SK-N-SH (cell line): ENCODE results near the gene LINGO3. TPM values are rescaled to one million over a fixed set of nuclear protein-coding genes. Genes with fewer than 3 reads are reported as not detected.

Experiments used
- CTCF ChIA-PET: fragments of 300-600, 350-600 bp; formaldehyde crosslinking; extraction: SDS; loops from one replicate; lab custom pipeline; 2021; lab: Yijun Ruan, JAX
- POLR2A ChIA-PET: fragments of 350-600 bp; sonication (Branson Sonifier 250); formaldehyde crosslinking; extraction: SDS; loops from one replicate; lab custom pipeline; 2020; ENCODE audit warnings: antibody characterized with exemption, inconsistent platforms; lab: Yijun Ruan, JAX
- DNase-seq: peaks from one replicate; pipeline ENCODE4 v3.0.0; 2012
- H2AFZ ChIP-seq: fragments of 200-600 bp; sonication (generic); 2 replicates; pipeline ENCODE4 v1.8.1; 2016; ENCODE audit warnings: antibody characterized with exemption, mild to moderate bottlenecking, low read depth
- H3F3A ChIP-seq: fragments of 200-600 bp; sonication (generic); replicated peaks from 2 replicates; pipeline ENCODE3; 2016; ENCODE audit warnings: antibody characterized with exemption, mild to moderate bottlenecking; ENCODE audit not compliant: insufficient read depth
- H3K27ac ChIP-seq, 2 experiments: fragments of 200-500 bp in 1 of 2; fragments of 200-600 bp in 1 of 2; sonication (Bioruptor generic) in 1 of 2; sonication (generic), shearing (Covaris generic) in 1 of 2; 2 replicates each; pipeline versions ENCODE4 v1.5.1 to v1.6.1; 2014 to 2016; ENCODE audit warnings: low read depth in 2 of 2, inconsistent platforms in 1 of 2, low read length in 1 of 2, mild to moderate bottlenecking in 1 of 2, mixed read lengths in 1 of 2
- H3K27me3 ChIP-seq: fragments of 200-600 bp; sonication (generic), shearing (Covaris generic); 2 replicates; pipeline ENCODE4 v1.6.1; 2016; ENCODE audit warnings: mixed run types; ENCODE audit not compliant: insufficient read depth
- H3K36me3 ChIP-seq, 2 experiments: fragments of 200-500 bp in 1 of 2; fragments of 200-600 bp in 1 of 2; sonication (Bioruptor generic) in 1 of 2; sonication (generic) in 1 of 2; replicated peaks in 1 of 2; 2 replicates each; pipeline versions ENCODE3 to v1.5.1; 2014 to 2016; ENCODE audit warnings: low read length in 1 of 2, mild to moderate bottlenecking in 1 of 2; ENCODE audit not compliant: insufficient read depth in 2 of 2, control insufficient read depth in 1 of 2
- H3K4me1 ChIP-seq, 2 experiments: fragments of 200-500 bp in 1 of 2; fragments of 200-600 bp in 1 of 2; sonication (Bioruptor generic) in 1 of 2; sonication (generic), shearing (Covaris generic) in 1 of 2; 2 replicates each; pipeline versions ENCODE4 v1.5.1 to v1.6.1; 2014 to 2016; ENCODE audit warnings: low read depth in 1 of 2, low read length in 1 of 2, mixed run types in 1 of 2; ENCODE audit not compliant: insufficient read depth in 2 of 2, control insufficient read depth in 1 of 2
- H3K4me2 ChIP-seq: fragments of 200-600 bp; sonication (generic), shearing (Covaris generic); 2 replicates; pipeline ENCODE4 v1.6.1; 2017; ENCODE audit warnings: mixed run types
- H3K4me3 ChIP-seq, 2 experiments: fragments of 200-500 bp in 1 of 2; fragments of 200-600 bp in 1 of 2; sonication (Bioruptor generic) in 1 of 2; sonication (generic), shearing (Covaris generic) in 1 of 2; 2 replicates each; pipeline versions ENCODE4 v1.5.1 to v1.8.1; 2014 to 2016; ENCODE audit warnings: low read depth in 2 of 2, inconsistent platforms in 1 of 2, low read length in 1 of 2, mild to moderate bottlenecking in 1 of 2, mixed read lengths in 1 of 2, moderate library complexity in 1 of 2
- H3K79me2 ChIP-seq: fragments of 200-600 bp; sonication (generic); 2 replicates; pipeline ENCODE4 v1.8.1; 2017; ENCODE audit warnings: mild to moderate bottlenecking; ENCODE audit not compliant: insufficient read depth
- H3K9ac ChIP-seq: fragments of 200-600 bp; sonication (generic); 2 replicates; pipeline ENCODE4 v1.6.1; 2017; ENCODE audit warnings: mixed run types
- H3K9me2 ChIP-seq: fragments of 200-600 bp; sonication (generic); 2 replicates; pipeline ENCODE4 v1.6.1; 2017; ENCODE audit warnings: mixed run types
- H3K9me3 ChIP-seq: fragments of 200-600 bp; sonication (generic); 2 replicates; pipeline ENCODE4 v1.6.1; 2017; ENCODE audit warnings: mixed run types, mild to moderate bottlenecking, moderate library complexity
- H4K20me1 ChIP-seq: fragments of 200-600 bp; sonication (generic); 2 replicates; pipeline ENCODE4 v1.6.1; 2017; ENCODE audit warnings: mild to moderate bottlenecking, mixed run types; ENCODE audit not compliant: insufficient read depth
- CHD2 ChIP-seq: fragments of 150-350 bp; IDR thresholded peaks from 2 replicates; pipeline ENCODE4 v1.6.1; 2018; ENCODE audit warnings: low read length; ENCODE audit not compliant: partially characterized antibody
- EP300 ChIP-seq, 2 experiments: IDR thresholded peaks; 2 replicates each; pipeline versions ENCODE4 v1.4.0 to v1.6.1; 2012; ENCODE audit warnings: borderline replicate concordance in 1 of 2, low read depth in 1 of 2, low read length in 1 of 2
- FOSL2 ChIP-seq: IDR thresholded peaks from 2 replicates; pipeline ENCODE4 v1.4.0; 2012; ENCODE audit warnings: low read depth, mild to moderate bottlenecking, moderate library complexity, borderline replicate concordance
- FOXM1 ChIP-seq: IDR thresholded peaks from 2 replicates; pipeline ENCODE4 v1.4.0; 2012; ENCODE audit warnings: low read depth, mild to moderate bottlenecking
- IRF3 ChIP-seq: fragments of 150-350 bp; IDR thresholded peaks from 2 replicates; pipeline ENCODE4 v1.6.1; 2016; ENCODE audit warnings: mild to moderate bottlenecking, low read depth, low read length
- MAX ChIP-seq: IDR thresholded peaks from 2 replicates; pipeline ENCODE4 v1.4.0; 2012; ENCODE audit warnings: low read depth
- MXI1 ChIP-seq: IDR thresholded peaks from 2 replicates; pipeline ENCODE4 v1.6.1; 2012; ENCODE audit warnings: mild to moderate bottlenecking, low read depth, low read length, improper control_type of control experiment
- NFIC ChIP-seq: IDR thresholded peaks from 2 replicates; pipeline ENCODE4 v1.4.0; 2012; ENCODE audit warnings: borderline replicate concordance
- NRF1 ChIP-seq: IDR thresholded peaks from 2 replicates; pipeline ENCODE4 v1.6.1; 2012; ENCODE audit warnings: low read depth, mild to moderate bottlenecking, low read length
- POLR2AphosphoS5 ChIP-seq: IDR thresholded peaks from 2 replicates; pipeline ENCODE4 v1.6.1; 2012; ENCODE audit warnings: low read depth, low read length
- RAD21 ChIP-seq: IDR thresholded peaks from 2 replicates; pipeline ENCODE4 v1.6.1; 2012; ENCODE audit warnings: mild to moderate bottlenecking, low read length
- RCOR1 ChIP-seq: fragments of 150-350 bp; IDR thresholded peaks from 2 replicates; pipeline ENCODE4 v1.6.1; 2017; ENCODE audit warnings: antibody characterized with exemption, low read length
- RFX5 ChIP-seq: IDR thresholded peaks from 2 replicates; pipeline ENCODE4 v1.6.1; 2012; ENCODE audit warnings: mild to moderate bottlenecking, improper control_type of control experiment, low read length
- SIN3A ChIP-seq: IDR thresholded peaks from 2 replicates; pipeline ENCODE4 v1.6.1; 2012; ENCODE audit warnings: low read depth, mild to moderate bottlenecking, low read length, moderate library complexity, borderline replicate concordance
- SMC3 ChIP-seq: IDR thresholded peaks from 2 replicates; pipeline ENCODE4 v1.6.1; 2012; ENCODE audit warnings: low read depth, low read length, improper control_type of control experiment
- TEAD4 ChIP-seq: IDR thresholded peaks from 2 replicates; pipeline ENCODE4 v1.4.0; 2012; ENCODE audit warnings: mild to moderate bottlenecking, borderline replicate concordance; ENCODE audit not compliant: insufficient read depth
- USF1 ChIP-seq: IDR thresholded peaks from 2 replicates; pipeline ENCODE4 v1.4.0; 2012; ENCODE audit warnings: low read depth, borderline replicate concordance
- WGBS: methylation state at CpG from one replicate; pipeline ENCODE4 v1.1.6; 2017; ENCODE audit warnings: low lambda C conversion rate; 5-methylcytosine and 5-hydroxymethylcytosine counted together
- polyA plus RNA-seq, 3 experiments: library from polyadenylated mRNA; depleted of rRNA; stranded (reverse); fragments of >200 nt; gene quantifications; 2 replicates each; pipeline ENCODE4 v1.2.3, GENCODE V29; 2012

Gene LINGO3
- polyA plus RNA-seq, 1 of the 3 experiments (the other 2 are of a cell fraction) = not detected

DNA sequence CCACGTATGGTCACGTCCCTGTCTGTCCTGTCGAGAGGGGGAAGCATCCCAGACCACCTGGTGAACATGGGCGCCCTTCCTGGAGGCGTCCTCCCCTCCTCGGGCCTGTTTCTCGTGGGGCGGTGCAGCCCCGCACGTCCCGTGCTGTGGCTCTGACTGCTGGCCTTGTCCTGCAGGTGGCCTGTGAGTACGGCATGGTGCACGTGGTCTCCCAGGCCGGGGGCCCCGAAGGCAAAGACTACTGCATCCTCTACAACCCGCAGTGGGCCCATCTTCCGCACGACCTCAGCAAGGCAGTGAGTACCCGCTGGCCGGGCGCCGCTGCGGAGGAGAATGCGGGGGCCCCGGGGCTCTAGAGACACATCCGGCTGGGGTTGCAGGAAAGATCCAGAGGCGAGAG lies 26.5 kb upstream of the LINGO3 start:
- Histone ChIP-seq H3K4me3 (no peak overlapping the region), H3K4me1 (peaks cover 5 to 6% of the 10 kb centered on the region in 2 experiments; a peak in 2 of 4 replicates), H3K9me2 (no peaks in the 10 kb centered on the region), H2AFZ (no peak overlapping the region), H3K36me3 (no peaks in the 10 kb centered on the region), H3K27me3 (no peaks in the 10 kb centered on the region), H3K9ac (no peak overlapping the region), H3K27ac (no peak overlapping the region), H4K20me1 (peaks cover 20% of the 10 kb centered on the region), H3K79me2 (peaks cover 64% of the 10 kb centered on the region), H3F3A (peaks cover 18% of the 10 kb centered on the region), H3K9me3 (no peaks in the 10 kb centered on the region), H3K4me2 (no peak overlapping the region)
- no peak for TF ChIP-seq USF1
- TF ChIP-seq EP300 (IDR thresholded peaks at IDR 0.05; ENCODE audit: borderline replicate concordance in 1 of 2, low read depth in 1 of 2, low read length in 1 of 2) = no peak
- no peak for TF ChIP-seq POLR2AphosphoS5
- no peak for TF ChIP-seq IRF3
- no peak for TF ChIP-seq RAD21
- no peak for TF ChIP-seq CHD2
- no peak for TF ChIP-seq MXI1
- no peak for TF ChIP-seq MAX
- no peak for TF ChIP-seq TEAD4
- TF ChIP-seq FOXM1 = no peak
- no peak for TF ChIP-seq SIN3A
- no peak for TF ChIP-seq NFIC
- TF ChIP-seq RFX5 = no peak
- TF ChIP-seq NRF1 = no peak
- no peak for TF ChIP-seq RCOR1
- DNase-seq = no peak
- ChIA-PET CTCF (interaction anchor here (0.8 to 1.4 kb wide), 2 partner anchors 91 to 279 kb away, joined by 3 read pairs; no protein-coding TSS in a partner anchor), POLR2A (interaction anchor here (1.1 kb wide), 1 partner anchor 18 kb away, joined by 3 read pairs; no protein-coding TSS in a partner anchor)
- WGBS = 100% methylated on average over 4 of the region's 27 CpGs

- H3F3A ChIP-seq = peaks cover 18% of the 10 kb centered on the region
- H3K27me3 ChIP-seq = no peaks in the 10 kb centered on the region
- H3K9me2 ChIP-seq = no peaks in the 10 kb centered on the region
- ChIA-PET CTCF (interaction anchor here (0.8 to 1.4 kb wide), 2 partner anchors 90 to 280 kb away, joined by 3 read pairs; no protein-coding TSS in a partner anchor), POLR2A (interaction anchor here (0.6 kb wide), 1 partner anchor 48 kb away, joined by 3 read pairs; no protein-coding TSS in a partner anchor)
- H3K9ac ChIP-seq = no peak overlapping the region
- TF ChIP-seq FOSL2 (no peak), RAD21 (0 out of 2 replicates have a peak, but pooled peaks have one; percentile 6), SMC3 (peak; percentile 11; the same call in 1 of the 2 replicates)
- H3K9me3 ChIP-seq = no peaks in the 10 kb centered on the region
- peaks cover 71% of the 10 kb centered on the region for H3K79me2 ChIP-seq
- no peak for DNase-seq
- no peaks in the 10 kb centered on the region for H3K36me3 ChIP-seq
- no peak overlapping the region for H3K4me2 ChIP-seq
- H2AFZ ChIP-seq = no peak overlapping the region
- H4K20me1 ChIP-seq = peaks cover 20% of the 10 kb centered on the region
- H3K4me1 ChIP-seq = peaks cover 6 to 10% of the 10 kb centered on the region in 2 experiments; a peak in 2 of 4 replicates
- WGBS = 88% methylated on average over 5 of the region's 11 CpGs
- H3K4me3 ChIP-seq = no peak overlapping the region
- H3K27ac ChIP-seq = no peak overlapping the region
Observed at GRCh38 chr19:2333807-2334211, 25.9 kb upstream of the LINGO3 start.
